Stimulated activated CD8-positive, alpha-beta memory T cell treated with anti-CD3 and anti-CD28 coated beads, Interleukin-12 subunit alpha, Interleukin-12 subunit beta, amount 100 ng/mL, for 24 hours (primary cell): Measurements from ENCODE around the gene TSR1.

Experiments
- DNase-seq: peaks from one replicate; pipeline ENCODE4 v3.0.0-alpha.2; 2020; ENCODE audit errors: extremely low read depth

The TSR1 gene

DNA sequence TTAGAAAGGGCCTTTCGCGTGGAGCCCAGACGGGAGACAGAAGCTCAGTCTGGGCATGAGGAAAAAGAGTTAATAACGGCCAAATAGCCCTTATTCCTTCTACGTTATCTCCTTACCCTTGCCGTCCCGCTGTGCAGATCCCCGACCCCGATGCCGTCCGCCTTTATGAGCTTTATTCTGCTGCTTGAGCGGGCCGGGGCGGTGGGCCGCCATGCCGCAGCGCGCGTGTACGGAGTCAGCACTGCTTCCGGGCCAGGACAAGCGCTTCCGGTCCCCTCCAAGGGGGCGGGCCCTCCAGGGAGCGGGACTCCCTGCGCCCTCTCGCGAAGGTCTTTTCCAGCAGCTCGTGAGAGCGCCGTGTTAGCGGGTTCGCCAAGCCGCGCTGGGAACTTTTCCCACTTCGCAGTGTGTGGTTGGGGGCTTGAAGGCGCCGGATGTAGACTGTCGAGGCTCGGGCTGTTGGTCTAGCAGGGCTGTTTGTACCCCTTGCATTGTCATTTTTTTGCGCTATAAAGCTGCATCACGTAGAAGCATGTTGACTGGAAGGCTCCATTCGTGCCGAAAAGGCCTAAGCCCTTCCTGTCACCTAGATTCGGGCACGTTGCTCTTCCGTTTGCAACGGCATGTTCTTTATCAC, at the start of gene TSR1:
Gene TSR1, minus strand, starts transcription at position 243 of the 637 bp plus-strand sequence. Its CDS starts 30 bp downstream, at position 213.
- peak; percentile 82 for DNase-seq

GRCh38 chr17:2385240-2386210, 49.3 kb upstream of the TSR1 start:
- DNase-seq = no peak

GRCh38 chr17:2384439-2385127, 48.3 kb upstream of the TSR1 start:
- DNase-seq = no peak

- DNase-seq = no peak
Measured at GRCh38 chr17:2383628-2384167, 47.4 kb upstream of the TSR1 start.

GRCh38 chr17:2380950-2381649, 44.8 kb upstream of the TSR1 start:
- no peak for DNase-seq

DNA sequence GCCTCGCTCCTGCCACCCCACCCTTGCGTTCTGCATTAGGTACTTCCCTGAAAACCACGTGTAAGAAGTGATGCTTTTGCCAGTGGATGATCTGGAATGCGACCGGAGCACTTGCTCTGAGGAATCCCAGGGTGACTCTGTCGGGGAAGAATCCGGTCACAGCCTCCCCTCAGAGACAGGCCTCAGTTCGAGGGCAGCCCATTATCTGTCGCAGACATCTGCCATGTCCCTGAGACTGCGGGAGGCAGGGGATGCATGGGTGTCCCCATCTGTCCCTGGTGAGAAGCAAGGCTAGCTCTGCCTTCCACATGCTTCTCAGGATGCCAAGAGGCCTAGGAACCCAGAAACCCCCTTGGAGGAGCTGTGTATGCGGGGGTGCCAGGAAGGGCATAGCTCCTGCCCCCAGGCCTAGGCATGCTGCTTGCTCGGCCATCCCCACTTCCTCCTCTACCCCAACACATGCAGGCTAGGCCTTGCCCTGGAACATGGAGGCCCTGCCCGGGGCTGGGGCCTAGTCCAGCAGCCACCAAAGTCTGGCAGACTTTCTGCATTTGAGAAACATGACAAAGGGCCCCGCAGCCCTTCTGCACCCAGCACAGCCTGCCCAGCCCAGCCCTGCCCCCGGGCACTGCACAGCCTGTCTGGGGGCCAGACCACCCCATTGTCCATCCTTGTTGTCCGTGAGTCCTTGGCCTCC, 44.1 kb upstream of the TSR1 start:
- no peak for DNase-seq

- DNase-seq = no peak
Measured at GRCh38 chr17:2379489-2380225, 43.4 kb upstream of the TSR1 start.

DNA sequence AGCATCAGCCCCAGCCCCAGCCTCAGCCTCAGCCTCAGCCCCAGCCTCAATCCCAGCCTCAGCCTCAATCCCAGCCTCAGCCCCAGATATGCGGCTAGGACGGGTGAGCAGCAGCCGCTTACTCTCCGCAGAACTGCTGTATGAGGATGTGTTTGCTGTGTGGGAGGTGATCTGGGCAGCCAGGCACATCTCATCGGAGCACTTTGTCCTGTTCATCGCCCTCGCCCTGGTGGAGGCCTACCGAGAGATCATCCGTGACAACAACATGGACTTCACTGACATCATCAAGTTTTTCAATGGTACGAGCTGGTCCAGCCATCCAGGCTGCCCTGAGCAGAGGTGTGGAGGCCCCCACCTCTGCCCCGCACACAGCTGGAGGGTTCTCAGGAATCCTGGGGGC, 42.6 kb upstream of the TSR1 start:
- DNase-seq = no peak

DNA sequence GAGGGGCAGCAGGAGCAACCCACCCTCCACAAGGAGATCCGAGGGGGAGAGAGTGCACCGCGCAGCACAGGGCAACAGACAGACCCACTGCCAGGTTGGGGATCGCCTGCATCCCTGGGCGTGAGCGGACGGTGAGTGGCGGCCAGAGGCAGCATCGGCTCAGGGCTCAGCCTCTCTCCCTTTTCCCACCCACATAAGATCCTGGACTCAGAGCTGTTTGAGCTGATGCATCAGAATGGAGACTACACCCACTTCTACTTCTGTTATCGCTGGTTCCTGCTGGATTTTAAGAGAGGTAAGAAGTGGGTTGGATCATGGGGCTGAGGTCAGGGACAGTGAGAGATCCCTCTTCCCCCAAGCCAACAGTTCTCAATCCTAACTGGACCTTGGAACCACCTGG, 41.4 kb upstream of the TSR1 start:
- DNase-seq = no peak

DNA sequence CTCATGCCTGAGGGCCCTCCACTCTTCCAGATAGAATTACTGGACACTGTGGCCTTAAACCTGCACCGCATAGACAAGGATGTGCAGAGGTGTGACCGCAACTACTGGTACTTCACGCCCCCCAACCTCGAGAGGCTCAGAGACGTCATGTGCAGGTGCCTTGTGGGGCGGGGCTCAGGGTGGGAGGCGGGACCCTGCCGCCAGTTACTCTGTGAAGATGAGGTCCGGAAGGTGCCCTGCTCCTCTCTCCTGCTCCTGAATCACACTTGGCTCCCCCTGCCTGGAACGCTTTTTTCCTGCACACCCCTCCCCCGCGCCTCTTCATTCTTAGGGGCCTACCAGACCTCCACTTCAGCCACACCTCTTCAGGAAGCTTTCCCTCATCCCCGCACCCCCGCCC, 39.9 kb upstream of the TSR1 start:
- no peak for DNase-seq

GRCh38 chr17:2375406-2375805, 39.1 kb upstream of the TSR1 start:
- no peak for DNase-seq

GRCh38 chr17:2374549-2375285, 38.5 kb upstream of the TSR1 start:
- no peak for DNase-seq

- no peak for DNase-seq
Measured at GRCh38 chr17:2373179-2373578, 36.9 kb upstream of the TSR1 start.

DNA sequence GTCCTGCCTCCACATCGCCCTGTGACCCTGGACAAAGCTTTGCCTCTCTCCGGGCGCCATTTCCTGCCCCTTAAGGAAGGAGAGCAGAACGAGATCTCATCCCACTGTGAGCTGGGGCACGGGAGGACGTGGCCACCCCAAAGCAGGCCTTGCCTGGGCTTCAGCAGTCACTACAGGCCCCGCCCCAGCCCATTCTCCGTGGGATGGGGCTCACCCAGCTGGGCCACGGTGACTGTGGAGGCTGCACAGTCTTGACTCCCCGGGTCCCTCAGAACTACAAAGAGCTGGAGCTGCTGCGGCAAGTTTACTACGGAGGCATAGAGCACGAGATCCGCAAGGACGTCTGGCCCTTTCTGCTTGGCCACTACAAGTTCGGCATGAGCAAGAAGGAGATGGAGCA, 36.4 kb upstream of the TSR1 start:
- DNase-seq = no peak

- DNase-seq = no peak
Measured at GRCh38 chr17:2372180-2372579, 35.9 kb upstream of the TSR1 start.

DNA sequence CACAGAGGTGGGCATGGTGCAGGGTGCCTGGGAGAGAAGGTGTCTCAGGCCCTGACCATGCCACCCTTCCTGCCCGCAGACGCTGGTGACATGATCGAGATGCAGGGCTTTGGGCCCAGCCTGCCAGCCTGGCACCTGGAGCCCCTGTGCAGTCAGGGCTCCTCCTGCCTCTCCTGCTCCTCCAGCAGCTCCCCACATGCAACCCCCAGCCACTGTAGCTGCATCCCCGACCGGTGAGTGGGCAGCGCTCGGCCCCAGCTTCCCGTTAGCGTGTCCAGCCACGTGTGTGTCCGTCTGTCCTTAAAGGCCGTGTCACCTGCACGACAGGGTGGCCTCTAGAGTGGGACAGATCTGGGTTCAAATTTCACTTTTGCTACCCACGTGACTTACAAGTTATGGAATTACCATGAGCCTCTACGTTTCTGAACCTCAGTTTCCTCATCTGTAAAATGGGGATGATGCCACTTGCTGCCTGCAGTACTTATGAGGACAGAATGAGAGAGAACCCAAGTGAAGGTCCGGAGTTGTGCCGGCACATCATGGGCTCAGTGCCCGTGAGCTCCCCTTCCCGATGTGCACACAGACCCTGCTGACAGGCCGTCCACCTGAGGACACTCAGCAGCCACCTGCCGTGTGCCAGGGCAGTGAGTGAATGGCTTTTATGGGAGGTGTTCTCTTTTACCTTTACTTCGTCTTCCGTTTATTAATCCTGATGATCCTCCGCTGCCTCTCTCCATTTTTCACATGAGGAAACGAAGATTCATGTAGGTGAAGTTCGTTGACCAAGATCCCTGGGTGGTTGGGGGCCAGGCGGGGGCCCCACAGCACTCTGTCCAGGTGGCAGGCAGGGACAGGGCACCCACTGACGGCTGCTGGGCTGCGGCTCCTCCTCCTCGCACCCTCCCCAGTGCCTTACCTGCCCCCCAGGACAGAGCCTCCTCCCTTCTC, 35.2 kb upstream of the TSR1 start:
- no peak for DNase-seq

DNA sequence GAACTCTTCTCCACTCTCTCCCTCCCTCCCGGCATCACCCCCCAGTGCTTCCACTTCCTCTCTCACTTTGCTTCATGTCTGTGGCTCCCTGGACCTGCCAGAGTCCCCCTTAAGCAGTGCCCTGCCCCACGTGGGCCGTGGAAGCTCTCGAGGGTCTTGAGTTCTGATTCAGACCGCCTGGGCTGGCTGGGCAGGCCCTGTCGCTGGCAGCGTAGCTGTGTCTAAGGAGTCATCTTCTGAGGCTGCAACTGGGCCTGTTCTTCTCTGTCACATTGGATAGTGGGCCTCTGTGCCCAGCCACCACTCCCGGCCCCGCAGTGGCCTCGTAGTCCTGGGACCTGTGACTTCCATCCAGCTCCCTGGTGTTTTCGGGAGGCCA, 33.9 kb upstream of the TSR1 start:
- no peak for DNase-seq

DNA sequence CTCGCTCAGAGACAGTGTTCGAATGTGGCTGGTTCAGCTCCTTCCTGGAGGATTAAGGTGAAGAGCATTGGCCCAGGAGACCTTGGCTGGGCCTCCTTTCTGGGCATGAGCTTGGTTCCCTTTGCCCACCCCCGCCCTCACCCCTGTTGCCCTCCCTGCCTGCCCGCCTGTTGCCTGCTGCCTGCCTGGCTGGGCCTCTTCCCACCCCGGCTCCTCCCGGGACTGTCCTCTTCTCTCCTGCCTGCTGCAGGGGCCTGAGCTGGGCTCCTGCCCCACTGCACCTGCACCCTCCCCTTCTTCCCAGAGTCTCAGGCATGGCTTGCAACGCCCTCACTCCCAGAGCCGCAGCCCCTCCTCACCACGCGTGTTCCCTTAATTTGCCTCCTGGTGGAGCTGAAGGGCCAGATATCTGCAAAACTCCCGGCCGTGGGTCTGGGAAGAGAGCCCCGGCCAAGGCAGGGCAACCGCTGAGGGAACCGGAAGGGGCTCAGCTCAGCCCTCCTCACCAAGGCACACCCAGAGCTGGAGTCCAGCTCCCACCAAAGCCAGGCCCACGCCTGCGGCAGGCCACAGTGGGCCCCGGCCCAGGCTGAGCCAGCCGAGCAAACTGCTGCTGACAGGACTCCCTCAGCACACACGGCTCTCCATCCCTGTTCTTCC, 33.4 kb upstream of the TSR1 start:
- no peak for DNase-seq
